Measurements from ENCODE around the gene VWA5B2.
"Not testable (repeated sequence)": the region's sequence is repeated elsewhere in the genome, so short reads cannot be mapped to it uniquely, and the experiment has no call there.

VWA5B2 gene

DNA sequence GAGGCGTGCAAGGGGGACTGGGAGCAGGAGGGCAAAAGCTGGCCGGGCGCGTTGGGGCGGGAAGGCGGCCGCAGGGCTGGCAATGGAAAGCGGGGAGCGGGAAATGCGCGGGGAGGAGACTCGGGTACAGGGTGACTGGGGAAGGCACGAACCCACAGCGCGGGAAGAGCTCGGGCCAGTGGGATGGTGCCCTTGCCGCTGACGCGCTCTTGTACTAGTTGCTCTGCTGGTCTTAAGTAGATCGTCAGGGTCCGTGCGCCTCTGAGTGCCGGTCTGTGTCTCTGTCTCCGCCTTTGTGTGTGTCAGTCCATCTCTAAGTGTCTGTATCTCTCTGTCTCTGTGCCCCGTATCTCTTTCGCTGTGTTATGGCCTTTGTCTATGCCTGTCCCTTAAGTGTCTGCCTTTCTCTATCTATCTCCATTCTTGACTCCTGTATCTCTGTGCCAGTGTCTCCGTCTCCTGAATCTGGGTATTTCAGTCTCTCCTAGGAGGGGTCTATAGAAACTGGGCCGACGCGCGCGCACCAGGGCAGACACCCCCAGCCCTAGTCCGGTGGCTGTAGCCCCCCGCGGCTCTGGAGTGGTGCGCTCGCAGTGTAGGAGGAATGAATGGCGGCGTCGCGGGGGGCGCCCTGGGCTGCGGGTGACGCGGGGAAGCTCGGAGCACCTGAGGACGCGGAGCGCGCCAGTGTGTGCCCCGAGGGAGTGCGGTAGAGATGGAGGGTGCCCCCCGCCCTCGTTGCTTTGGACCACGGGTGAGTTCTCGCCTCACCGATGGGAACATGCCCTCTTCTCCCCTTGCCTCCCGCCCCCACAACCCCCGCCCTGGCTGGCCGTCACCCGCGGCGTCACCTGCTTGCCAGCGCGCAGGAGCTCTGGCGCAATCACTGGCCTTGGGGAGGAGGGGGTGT lies 32.7 kb downstream of the VWA5B2 start:
- DNase-seq (ENCODE audit: extremely low spot score, insufficient read length, low read depth) (no peak), FAIRE-seq (no peak)

DNA sequence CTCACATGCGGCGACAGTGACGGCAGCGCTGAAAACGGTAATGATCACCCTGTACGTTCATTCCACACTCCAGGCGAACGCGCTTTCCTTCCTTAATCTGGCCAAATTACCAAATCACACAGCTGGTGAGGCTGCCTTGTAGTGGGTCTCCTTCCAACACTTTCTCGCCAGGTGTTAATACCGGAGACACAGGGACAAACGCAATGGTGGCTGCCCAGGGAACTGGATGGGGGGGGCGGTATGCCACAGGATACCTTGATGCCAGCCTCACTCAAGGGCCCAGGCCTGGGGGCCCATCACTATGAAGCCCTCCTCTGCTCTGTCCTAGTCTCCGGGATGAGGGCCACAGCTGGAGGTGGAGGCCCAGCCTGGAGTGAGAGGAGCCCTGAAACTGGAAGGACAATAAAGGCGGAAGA lies 33.4 kb downstream of the VWA5B2 start:
- no peak for FAIRE-seq
- DNase-seq (ENCODE audit: extremely low spot score, insufficient read length, low read depth) = no peak

DNA sequence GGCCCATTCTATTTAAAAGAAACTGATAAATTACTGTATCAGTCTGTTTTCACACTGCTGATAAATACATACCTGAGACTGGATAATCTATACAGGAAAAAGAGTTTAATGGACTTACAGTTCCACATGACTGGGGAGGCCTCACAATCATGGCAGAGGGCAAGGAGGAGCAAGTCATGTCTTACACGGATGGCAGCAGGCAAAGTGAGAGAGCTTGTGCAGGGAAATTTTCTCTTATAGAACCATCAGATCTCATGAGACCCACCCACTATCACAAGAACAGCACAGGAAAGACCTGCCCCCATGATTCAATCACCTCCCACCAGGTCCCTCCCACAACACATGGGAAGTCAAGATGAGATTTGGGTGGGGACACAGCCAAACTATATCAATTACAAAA lies 37.9 kb downstream of the VWA5B2 start:
- not testable (repeated sequence) for FAIRE-seq; DNase-seq (ENCODE audit: extremely low spot score, insufficient read length, low read depth)

GRCh38 chr3:184272269-184272668 lies 42.9 kb downstream of the VWA5B2 start:
- no peak for FAIRE-seq
- no peak for DNase-seq (ENCODE audit: extremely low spot score, insufficient read length, low read depth)

- no peak for FAIRE-seq
- DNase-seq (ENCODE audit: extremely low spot score, insufficient read length, low read depth) = no peak
These were observed 46.0 kb downstream of the VWA5B2 start for GRCh38 chr3:184275381-184275701.

DNA sequence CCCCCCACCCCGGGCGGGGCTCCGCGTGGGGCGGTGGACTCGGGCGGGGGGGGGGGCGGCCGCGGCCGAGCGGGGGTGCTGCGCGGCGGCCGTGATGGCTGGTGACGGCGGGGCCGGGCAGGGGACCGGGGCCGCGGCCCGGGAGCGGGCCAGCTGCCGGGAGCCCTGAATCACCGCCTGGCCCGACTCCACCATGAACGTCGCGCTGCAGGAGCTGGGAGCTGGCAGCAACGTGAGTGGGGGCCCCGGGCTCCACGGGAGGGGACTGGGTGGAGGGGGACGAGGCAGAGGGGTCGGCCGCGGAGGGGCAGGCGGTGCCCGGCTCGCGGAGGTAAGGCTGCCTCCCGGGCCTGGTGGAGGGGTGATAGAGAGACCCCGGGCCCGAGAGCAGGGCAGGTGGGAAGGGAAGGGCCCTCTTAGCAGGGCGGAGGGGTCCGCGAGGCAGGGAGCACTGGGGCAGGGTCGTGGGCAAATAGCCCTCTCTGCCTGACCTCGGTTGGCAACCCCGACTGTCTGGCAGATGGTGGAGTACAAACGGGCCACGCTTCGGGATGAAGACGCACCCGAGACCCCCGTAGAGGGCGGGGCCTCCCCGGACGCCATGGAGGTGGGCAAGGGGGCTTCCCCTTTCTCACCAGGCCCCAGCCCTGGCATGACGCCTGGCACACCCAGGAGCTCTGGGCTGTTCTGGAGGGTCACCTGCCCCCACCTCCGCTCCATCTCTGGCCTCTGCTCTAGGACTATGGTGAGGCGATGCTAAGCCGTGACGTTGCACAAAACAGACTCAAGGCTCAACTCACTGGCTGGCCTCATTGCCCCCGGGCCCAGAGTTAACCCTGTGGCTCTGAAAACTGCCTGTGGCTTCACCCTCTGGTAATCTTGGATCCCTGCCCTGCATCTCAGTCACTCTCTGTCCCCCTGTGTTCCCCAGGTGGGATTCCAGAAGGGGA lies 46.9 kb downstream of the VWA5B2 start, which contains the start of gene ECE2:
TSS of gene ECE2 (plus strand) at position 62 of the 950 bp plus-strand sequence. CDS start at position 194, 132 bp downstream.
- no peak for FAIRE-seq

GRCh38 chr3:184277366-184277765 lies 48.0 kb downstream of the VWA5B2 start:
- DNase-seq (ENCODE audit: extremely low spot score, insufficient read length, low read depth) (no peak), FAIRE-seq (no peak)

More for the DNA sequence above, 46.9 kb downstream of the VWA5B2 start, which contains the start of gene ECE2:
- no peak for DNase-seq (ENCODE audit: extremely low spot score, insufficient read length, low read depth)

GRCh38 chr3:184282941-184283340 lies 53.6 kb downstream of the VWA5B2 start:
- FAIRE-seq = no peak
- no peak for DNase-seq (ENCODE audit: extremely low spot score, insufficient read length, low read depth)

DNA sequence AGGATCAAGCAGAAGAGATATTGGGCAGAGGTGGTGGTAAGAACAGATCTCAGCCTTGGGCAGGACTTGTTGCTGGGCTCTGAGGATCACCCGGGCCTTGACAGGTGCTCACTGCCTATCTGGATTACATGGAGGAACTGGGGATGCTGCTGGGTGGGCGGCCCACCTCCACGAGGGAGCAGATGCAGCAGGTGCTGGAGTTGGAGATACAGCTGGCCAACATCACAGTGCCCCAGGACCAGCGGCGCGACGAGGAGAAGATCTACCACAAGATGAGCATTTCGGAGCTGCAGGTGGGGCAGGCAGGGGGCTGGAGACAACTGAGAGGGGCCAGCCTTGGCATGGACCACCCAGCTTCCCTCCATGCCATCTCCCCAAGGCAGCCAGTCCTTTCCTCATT lies 54.3 kb downstream of the VWA5B2 start:
- DNase-seq (ENCODE audit: extremely low spot score, insufficient read length, low read depth) (no peak), FAIRE-seq (no peak)

GRCh38 chr3:184284696-184285095 lies 55.3 kb downstream of the VWA5B2 start:
- FAIRE-seq (no peak), DNase-seq (ENCODE audit: extremely low spot score, insufficient read length, low read depth) (no peak)

DNA sequence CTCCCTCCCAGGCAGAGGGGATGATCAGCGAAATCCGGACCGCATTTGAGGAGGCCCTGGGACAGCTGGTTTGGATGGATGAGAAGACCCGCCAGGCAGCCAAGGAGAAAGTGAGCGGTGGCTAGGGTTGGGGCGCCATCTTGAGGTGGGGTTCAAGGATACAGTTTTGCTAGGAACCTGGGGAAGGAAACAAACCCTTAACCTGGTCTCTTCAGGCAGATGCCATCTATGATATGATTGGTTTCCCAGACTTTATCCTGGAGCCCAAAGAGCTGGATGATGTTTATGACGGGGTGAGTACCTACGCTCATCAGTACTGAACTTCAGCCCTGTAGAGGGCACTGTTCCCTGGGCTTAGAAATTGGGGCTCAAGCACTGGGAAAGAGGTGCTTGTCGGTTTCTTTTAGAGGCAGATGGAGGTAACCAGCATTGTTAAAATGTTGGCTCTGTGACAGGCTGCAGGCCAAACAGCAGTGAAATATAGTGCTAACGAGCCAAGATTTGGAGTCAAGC lies 60.1 kb downstream of the VWA5B2 start:
- peak; percentile 68 for FAIRE-seq

GRCh38 chr3:184290331-184290730 lies 60.9 kb downstream of the VWA5B2 start:
- no peak for FAIRE-seq
- no peak for DNase-seq (ENCODE audit: extremely low spot score, insufficient read length, low read depth)

More for the DNA sequence above, 60.1 kb downstream of the VWA5B2 start:
- peak; percentile 55 for DNase-seq (ENCODE audit: extremely low spot score, insufficient read length, low read depth)

- DNase-seq (ENCODE audit: extremely low spot score, insufficient read length, low read depth) (no peak), FAIRE-seq (no peak)
These were observed 61.8 kb downstream of the VWA5B2 start for GRCh38 chr3:184291044-184291737.
